GM21723 (cell line): ENCODE results near the gene TTC17.
"Not testable (repeated sequence)": the region's sequence is repeated elsewhere in the genome, so short reads cannot be mapped to it uniquely, and the experiment has no call there.

Experiments used
- ATAC-seq: cut with Tn5 transposase; IDR thresholded peaks from one replicate; pipeline ENCODE4 v1.9.1; 2021; ENCODE audit warnings: mild to moderate bottlenecking, moderate library complexity; ENCODE audit not compliant: unreplicated experiment

TTC17 gene, protein sequence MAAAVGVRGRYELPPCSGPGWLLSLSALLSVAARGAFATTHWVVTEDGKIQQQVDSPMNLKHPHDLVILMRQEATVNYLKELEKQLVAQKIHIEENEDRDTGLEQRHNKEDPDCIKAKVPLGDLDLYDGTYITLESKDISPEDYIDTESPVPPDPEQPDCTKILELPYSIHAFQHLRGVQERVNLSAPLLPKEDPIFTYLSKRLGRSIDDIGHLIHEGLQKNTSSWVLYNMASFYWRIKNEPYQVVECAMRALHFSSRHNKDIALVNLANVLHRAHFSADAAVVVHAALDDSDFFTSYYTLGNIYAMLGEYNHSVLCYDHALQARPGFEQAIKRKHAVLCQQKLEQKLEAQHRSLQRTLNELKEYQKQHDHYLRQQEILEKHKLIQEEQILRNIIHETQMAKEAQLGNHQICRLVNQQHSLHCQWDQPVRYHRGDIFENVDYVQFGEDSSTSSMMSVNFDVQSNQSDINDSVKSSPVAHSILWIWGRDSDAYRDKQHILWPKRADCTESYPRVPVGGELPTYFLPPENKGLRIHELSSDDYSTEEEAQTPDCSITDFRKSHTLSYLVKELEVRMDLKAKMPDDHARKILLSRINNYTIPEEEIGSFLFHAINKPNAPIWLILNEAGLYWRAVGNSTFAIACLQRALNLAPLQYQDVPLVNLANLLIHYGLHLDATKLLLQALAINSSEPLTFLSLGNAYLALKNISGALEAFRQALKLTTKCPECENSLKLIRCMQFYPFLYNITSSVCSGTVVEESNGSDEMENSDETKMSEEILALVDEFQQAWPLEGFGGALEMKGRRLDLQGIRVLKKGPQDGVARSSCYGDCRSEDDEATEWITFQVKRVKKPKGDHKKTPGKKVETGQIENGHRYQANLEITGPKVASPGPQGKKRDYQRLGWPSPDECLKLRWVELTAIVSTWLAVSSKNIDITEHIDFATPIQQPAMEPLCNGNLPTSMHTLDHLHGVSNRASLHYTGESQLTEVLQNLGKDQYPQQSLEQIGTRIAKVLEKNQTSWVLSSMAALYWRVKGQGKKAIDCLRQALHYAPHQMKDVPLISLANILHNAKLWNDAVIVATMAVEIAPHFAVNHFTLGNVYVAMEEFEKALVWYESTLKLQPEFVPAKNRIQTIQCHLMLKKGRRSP

DNA sequence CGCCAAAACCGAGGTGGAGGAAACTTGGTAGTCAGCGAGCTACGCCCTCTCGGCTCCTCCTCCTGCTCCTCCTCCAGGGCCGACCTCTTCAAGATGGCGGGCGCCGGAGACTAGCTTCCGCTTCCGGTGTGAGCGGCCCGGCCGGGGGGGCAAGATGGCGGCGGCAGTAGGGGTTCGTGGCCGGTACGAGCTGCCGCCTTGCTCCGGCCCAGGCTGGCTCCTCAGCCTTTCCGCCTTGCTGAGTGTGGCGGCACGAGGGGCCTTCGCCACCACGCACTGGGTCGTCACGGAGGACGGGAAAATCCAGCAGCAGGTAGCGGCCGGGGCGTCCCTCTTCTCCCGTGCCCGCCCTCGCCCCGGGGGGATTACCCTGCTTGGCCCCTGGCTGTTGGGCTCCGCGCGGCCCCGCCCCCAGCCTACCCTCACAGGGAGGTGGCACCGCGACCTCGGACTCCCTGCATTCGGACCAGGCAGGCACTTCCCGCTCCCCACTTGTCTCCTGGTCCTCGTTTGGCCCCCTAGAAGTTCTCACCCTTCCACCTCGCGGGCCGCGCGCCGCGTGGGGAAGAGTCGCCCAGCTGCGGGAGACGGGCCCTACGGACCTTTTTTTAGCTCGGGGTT lies at the start of gene TTC17:
TTC17 (plus strand) TSS at position 120 of the 621 bp plus-strand sequence; CDS start at position 155, 35 bp downstream.
- ATAC-seq, result peak; percentile 93

DNA sequence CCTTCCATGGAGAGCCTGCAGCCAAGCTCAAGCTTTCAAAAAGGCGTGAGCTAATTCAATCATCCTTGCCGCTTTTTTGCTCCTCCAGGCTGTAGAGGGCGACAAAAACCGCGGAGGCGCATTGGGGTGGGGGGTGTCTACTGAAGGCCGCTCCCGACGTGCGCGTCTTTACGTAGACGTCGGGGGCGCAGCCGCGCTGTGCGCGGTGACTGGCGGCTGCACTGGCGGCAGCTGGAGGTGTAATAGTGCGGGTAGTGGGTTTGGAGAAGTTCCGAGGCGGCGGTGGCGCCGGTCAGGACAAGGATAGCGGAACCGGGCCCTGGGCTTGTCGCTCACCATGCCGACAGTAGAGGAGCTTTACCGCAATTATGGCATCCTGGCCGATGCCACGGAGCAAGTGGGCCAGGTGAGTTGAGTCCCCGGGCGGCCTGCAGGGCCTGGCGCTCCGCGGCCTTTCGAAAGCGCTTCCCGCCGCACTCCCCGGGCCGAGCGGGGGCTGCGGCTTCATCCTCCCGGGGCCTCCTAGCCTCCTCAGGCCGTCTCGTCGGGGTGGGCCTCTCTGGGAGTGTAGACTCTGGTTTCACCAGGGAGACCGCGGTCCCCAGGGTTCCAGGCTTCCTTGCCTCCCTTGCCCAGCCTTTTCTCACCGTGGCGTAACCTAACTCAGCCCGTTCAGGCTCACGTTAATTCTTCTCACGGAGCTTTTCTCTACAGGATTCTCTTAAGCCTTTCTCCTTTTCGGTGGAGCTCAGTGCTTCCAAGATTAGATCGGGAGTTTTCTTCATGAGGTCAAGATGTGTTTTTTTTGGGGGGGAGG lies 46.7 kb upstream of the TTC17 start, which contains the start of gene API5:
API5 (plus strand) TSS at position 206 of the 817 bp plus-strand sequence; CDS start at position 338, 132 bp downstream.
- ATAC-seq, result peak; percentile 99

DNA sequence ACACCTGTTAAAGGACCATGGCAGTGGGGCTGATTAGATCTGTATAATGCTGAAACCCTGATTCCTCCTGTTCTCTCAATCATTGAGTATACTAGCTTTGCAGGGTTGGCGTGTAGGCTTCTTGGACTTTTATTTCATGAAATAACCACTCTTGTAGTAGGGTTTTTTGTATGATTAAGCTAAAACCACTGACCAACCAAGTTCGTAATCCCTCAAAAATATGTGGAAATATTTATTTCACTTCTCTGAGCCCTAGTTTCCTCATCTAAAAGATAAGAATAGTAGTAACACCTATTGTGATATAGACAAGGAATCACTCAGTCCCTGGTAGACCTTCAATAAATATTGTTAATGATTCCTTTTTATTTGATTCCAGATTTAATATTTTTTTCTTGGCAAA lies 42.8 kb upstream of the TTC17 start:
- ATAC-seq, result no peak

DNA sequence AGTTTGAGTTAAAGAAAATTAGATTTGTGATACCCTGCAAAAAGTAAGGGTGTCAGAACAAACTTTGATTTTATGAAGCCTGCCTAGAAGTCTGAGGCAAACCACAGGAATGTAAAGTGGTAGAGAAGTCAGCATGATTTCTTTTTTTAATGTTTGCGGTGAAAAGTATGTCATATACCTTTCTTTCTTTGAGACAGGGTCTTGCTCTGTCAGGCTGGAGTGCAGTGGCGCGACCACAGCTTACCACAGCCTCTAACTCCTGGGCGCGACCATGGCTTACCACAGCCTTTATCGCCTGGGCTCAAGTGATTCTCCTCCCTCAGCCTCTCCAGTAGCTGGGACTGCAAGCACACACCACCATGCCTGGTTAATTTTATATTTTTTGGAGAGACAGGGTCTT lies 42.3 kb upstream of the TTC17 start:
- no peak for ATAC-seq

DNA sequence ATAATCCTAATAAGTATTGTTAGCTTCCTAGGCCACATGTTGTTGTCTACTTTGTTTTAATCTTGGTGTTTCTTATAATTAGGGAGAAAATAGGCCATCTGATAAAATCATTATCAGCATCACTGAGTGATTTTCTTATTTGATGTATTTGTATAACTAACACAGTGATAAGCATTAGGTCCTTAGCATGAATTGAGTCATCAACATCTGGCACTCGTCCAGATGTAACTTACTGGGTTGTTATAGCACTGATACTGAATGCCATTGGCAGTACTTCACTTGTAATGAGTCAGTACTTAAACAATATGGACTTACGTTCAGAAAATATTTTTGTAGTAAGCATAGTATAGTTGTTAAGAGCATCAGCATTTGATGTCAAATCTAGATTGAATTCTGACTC lies 30.7 kb upstream of the TTC17 start:
- no peak for ATAC-seq

DNA sequence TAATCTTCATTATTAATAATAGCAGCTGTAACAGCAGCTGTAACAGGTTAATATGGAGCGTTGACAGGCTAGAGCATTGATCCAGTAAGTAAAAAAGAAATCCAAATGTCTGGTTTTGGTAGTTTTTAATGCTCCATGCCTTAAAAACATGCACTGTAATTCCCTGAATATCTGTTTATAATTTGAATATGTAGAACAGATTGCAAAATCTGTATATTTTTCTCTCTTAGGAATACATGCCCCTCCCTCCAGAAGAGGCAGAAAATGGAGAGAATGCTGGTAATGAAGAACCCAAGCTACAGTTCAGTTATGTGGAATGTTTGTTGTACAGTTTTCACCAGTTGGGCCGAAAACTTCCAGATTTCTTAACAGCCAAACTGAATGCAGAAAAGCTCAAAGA lies 30.2 kb upstream of the TTC17 start:
- ATAC-seq, result no peak

DNA sequence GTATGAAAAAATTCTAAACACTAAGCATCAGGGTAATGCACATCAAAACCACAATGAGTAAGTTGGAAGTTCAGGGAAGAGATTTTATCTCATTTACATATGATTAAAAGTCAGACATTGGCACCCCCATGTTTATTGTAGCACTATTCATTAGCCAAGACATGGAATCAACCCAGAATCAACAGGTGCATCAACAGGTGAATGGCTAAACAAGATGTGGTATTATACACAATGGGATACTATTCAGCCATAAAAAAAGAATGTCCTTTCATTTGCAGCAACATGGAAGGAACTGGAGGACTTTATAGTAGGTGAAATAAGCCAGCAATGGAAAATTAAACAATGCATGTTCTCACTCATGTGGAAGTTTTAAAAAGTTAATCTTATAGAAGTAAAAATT lies 17.6 kb upstream of the TTC17 start:
- no peak for ATAC-seq

DNA sequence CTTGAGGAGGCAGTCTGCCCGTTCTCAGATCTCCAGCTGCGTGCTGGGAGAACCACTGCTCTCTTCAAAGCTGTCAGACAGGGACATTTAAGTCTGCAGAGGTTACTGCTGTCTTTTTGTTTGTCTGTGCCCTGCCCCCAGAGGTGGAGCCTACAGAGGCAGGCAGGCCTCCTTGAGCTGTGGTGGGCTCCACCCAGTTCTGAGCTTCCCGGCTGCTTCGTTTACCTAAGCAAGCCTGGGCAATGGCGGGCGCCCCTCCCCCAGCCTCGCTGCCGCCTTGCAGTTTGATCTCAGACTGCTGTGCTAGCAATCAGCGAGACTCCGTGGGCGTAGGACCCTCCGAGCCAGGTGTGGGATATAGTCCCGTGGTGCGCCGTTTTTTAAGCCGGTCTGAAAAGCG lies 7.3 kb upstream of the TTC17 start:
- ATAC-seq, result not testable (repeated sequence)

DNA sequence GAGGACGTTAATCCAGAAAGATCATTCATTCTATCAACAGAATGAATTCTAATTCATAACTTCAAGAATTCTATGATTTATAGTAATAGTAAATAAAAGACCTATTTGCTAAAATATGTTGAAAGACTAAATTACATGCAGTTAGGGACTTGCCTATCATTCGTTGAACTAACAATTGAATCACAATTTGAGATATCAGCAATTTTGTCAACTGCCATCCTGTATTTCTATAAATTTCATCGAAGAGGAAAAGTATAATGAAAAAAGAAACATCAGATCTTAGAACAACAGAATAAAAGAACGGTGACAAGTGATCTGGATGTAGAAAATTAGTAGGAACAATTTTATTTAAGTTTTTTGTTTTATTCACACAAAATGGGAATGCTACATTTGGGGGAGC lies 4.4 kb upstream of the TTC17 start:
- ATAC-seq, result no peak

DNA sequence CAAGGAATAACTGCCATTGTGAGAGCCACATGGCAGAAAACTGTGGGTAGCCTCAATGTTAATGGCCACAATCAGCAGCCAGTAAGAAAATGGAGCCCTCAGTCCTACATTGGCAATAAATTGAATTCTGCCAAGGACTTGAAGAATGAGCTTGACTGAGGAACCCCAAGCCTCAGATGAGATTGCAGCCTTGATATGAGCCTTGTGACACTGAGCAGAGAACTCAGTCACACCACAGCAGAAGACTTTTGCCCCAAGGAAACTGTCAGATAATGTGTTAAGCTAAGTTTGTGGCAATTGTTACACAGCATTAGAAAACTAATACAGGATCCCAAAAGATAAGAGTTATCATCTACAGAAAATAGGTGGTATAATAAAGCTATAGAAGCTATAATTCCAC lies 2.4 kb upstream of the TTC17 start:
- no peak for ATAC-seq

DNA sequence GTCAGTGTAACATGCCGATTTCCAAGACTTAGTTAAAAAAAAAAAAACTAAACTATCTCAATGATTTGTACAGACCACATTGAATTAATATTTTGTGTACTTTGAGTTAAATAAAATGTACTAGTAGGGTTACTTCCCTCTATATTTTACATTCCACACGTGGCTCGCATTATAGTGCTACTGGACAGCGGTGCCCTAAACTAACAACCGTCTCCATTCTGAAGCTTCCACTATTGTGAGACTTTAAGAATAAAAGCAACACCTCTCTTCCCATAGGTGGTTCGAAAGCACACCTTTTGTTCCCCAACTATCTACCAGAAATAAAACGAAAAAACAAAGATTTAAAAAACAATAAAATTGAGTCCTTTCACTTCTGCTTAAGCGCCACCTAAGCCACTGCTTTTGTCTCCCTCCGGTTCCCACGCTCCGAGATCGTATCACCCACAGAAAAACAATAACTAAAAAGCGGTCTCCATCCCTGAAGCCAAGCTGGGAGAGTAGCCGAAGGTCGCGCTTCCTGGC lies 380 bp upstream of the TTC17 start:
- no peak for ATAC-seq

DNA sequence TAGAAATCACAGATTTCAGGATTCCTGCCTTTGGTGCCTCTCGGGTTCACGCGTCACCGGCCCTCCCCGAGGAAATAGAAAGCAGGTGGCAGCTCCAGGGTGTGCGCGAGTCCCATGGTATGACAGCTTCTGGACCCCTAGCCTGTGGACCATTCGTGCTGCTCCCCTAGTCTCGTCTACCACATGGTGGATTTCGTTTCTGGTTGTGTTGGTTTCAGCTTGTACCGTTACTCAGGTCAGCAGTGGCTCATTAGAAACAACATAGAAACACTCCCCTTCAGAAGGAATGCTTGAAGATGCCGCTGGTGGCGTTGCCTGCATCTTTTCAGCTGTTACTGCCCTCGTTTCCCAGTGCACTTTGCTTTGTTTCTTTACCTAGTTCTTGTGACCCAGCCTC lies 700 bp downstream of the TTC17 start:
- ATAC-seq, result peak; percentile 45

DNA sequence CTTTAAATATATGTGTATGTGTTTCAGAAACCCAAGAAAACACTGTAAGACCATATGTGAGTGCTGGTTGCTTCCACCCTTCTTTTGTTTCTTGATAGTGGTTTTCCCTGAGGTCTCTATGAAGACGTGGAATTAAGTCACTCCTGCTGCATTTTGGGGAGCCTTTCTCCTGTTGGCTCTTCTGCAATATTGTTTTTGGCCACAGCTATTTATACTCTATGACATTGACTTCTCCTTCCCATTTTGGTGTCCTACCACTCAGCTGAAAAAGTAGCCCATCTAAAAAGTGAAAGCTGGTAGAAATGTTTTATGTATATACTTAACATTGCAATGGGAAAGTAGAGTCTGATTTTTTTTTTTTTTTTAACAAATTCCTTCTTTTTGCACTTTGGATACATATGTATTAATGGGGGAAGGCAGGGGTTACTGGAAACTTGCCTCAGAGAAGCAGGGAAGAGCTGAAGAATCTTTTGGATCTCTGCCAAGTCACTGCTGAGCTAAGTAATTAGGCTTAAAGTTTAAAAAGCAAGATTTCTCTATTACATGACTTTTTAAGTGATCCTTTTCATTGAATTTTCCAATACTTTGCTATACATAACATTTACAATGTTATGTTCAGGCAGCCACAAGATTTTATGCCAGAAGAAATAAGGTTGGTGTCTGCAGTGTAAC lies 1.8 kb downstream of the TTC17 start:
- ATAC-seq, result no peak

DNA sequence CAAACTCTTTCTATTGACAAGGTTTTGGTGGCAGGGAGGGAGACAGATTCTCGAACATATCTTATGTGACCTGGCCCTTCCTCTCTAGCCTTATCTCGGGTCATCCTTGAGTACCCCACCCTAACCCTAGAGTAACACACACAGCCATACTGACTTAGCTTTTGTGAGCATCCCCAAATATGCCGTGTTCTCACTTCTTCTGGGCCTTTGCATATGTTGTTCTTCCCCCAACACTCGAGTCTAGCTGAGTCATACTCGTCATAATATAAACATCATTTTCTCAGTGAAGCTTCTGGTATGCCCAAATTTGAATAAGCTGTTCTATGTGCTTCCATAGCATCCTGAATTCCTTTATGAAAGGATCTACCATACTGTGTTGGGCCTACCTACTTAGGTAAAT lies 8.0 kb downstream of the TTC17 start:
- ATAC-seq, result no peak

DNA sequence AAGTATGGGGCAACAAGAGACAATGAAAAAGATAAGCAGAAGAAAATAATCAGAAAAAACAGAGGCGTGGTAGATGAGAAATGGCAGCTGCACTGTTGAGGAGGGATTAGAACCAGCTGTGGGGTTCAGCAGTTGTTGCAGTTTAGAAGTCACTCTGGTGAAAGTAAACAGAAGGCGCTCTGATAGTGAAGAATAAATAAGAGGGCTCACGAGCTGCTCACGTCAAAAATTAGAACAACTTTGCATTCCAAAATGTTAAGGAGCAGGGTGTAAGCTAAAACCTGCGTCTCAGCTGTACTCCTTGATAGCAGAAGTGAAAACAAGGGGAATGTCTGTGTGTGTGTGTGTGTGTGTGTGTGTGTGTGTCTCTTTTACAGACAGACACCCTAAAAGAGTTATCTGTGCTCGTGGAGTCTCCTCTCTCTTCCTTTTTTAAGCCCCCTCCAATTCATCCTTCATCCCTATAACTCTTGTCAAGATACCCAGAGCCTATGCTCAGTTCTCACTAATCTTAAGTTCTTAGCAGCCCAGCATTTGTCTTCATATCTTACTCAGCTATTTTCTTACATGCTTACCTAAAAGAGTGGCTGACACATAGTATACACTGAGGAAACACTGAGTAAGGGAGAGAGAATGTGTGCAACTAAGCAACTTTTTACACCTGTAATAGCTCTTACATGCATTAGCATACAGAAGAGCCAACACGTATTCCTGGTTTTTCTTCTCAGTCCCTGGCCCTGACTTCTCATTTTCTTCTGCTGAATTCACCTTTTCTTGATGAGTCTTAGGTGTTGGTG lies 8.9 kb downstream of the TTC17 start:
- ATAC-seq, result peak; percentile 60

DNA sequence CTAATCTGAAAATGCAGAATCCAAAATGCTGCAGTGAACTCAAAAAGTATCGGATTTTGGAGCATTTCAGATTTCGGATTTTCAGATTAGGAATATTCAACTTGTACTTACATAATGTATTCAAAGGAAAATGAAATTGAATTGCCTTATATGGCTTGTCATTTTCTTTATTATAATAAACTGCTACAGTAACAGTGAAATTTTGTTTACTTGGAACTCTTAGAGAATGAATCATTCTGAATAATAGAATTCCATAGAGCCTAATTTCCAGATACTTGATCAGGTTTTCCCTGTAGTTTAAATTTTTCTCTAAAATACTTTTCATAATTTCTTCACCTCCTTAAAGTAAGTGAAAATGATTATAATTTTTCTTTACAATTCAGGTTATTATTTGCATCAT lies 17.3 kb downstream of the TTC17 start:
- ATAC-seq, result no peak

DNA sequence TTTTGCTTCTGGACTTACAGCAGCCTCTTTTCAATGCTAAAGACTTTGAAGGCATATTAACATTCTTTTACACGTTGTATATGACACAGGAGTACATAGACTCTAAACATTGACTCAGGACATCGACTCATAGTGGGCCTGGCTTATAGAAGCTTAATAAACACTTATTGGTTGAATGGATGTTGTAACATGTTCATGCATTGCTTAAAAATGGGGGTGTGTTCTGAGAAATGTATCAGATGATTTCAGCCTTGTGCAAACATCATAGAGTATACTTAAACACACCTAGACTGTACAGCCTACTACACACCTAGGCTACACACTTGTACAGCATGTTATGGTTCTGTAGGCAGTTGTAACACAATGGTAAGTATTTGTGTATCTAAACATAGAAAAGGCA lies 17.9 kb downstream of the TTC17 start:
- ATAC-seq, result no peak

DNA sequence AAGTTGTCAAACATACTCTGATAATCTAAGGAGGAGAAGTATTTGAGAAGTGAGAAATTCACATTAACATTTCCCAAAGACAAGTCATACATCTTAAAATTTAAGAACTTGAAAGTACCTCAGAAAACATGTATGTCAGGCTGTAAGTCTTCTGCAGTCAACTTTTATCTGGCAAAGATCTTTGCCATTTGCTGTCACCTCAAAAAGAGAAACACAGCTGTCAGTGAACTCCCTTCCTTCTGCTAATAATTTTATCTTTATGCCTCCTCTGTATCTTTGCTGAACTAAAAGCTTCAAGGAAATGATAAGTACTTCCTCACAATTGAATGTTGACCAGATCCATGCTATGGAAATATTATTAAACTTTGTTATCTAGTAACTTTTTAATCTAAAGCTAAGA lies 18.7 kb downstream of the TTC17 start:
- ATAC-seq, result no peak

DNA sequence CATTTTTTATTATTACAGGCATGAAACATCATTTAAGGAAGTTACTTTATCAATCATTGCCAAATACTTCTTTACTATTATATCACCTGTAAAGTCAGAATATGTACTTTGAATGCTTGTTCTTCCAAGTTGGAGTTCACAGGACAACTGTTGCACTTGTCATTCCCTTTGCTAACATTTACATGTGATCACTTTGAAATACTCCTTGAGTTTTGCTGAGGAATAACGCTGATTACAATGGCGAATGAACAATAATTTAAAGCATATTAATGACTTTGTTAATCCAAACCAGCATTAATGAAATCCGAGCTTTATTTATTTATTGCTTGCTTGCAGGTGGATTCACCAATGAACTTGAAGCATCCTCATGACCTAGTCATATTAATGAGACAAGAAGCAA lies 20.2 kb downstream of the TTC17 start:
- ATAC-seq, result no peak
